MM.1S (cell line): ENCODE measurements around the gene PPARGC1A.

Source experiments
- DNase-seq: peaks from one replicate; pipeline ENCODE4 v3.0.0-alpha.2; 2015
- H2AFZ ChIP-seq: fragments of 300-600 bp; sonication (generic); 2 replicates; pipeline ENCODE4 v1.6.0; 2016; ENCODE audit warnings: antibody characterized with exemption, low read length
- H3F3A ChIP-seq: fragments of 300-600 bp; sonication (generic); 2 replicates; pipeline ENCODE4 v1.6.1; 2016; ENCODE audit warnings: mild to moderate bottlenecking, antibody characterized with exemption, low read length, moderate library complexity, mixed read lengths; ENCODE audit not compliant: insufficient read depth
- H3K27ac ChIP-seq: fragments of 300-600 bp; sonication (generic); 2 replicates; pipeline ENCODE4 v1.5.1; 2016; ENCODE audit warnings: mild to moderate bottlenecking, low read length
- H3K27me3 ChIP-seq: fragments of 300-600 bp; sonication (generic); replicated peaks from 2 replicates; pipeline ENCODE4 v1.6.0; 2016; ENCODE audit warnings: low read length; ENCODE audit not compliant: insufficient read depth
- H3K36me3 ChIP-seq: fragments of 300-600 bp; sonication (generic); replicated peaks from 2 replicates; pipeline ENCODE4 v1.6.1; 2016; ENCODE audit warnings: mild to moderate bottlenecking, low read length, mixed read lengths; ENCODE audit not compliant: insufficient read depth
- H3K4me1 ChIP-seq: fragments of 300-600 bp; sonication (generic); 2 replicates; pipeline ENCODE4 v1.6.1; 2016; ENCODE audit warnings: low read length, mixed read lengths
- H3K4me2 ChIP-seq: fragments of 300-600 bp; sonication (generic); 2 replicates; pipeline ENCODE4 v1.6.0; 2016; ENCODE audit warnings: low read depth, low read length
- H3K4me3 ChIP-seq: fragments of 300-600 bp; sonication (generic); 2 replicates; pipeline ENCODE4 v1.5.1; 2016; ENCODE audit warnings: low read length, mixed read lengths
- H3K79me2 ChIP-seq: fragments of 300-600 bp; sonication (generic); 2 replicates; pipeline ENCODE4 v1.6.1; 2016; ENCODE audit warnings: mixed run types, low read length, mixed read lengths
- H3K9ac ChIP-seq: fragments of 300-600 bp; sonication (generic); 2 replicates; pipeline ENCODE4 v1.6.1; 2016; ENCODE audit warnings: low read length, mixed read lengths
- H3K9me2 ChIP-seq: fragments of 300-600 bp; sonication (generic); replicated peaks from 2 replicates; pipeline ENCODE4 v1.6.1; 2016; ENCODE audit warnings: mild to moderate bottlenecking, low read length, mixed read lengths; ENCODE audit not compliant: insufficient read depth
- H3K9me3 ChIP-seq: fragments of 300-600 bp; sonication (generic); replicated peaks from 2 replicates; pipeline ENCODE4 v1.6.1; 2016; ENCODE audit warnings: mild to moderate bottlenecking, low read length, mixed read lengths; ENCODE audit not compliant: insufficient read depth
- H4K20me1 ChIP-seq: fragments of 300-600 bp; sonication (generic); 2 replicates; pipeline ENCODE4 v1.6.1; 2016; ENCODE audit warnings: mild to moderate bottlenecking, low read length, moderate library complexity, mixed read lengths; ENCODE audit not compliant: insufficient read depth
- EZH2 ChIP-seq: fragments of 300-600 bp; sonication (generic); optimal IDR thresholded peaks from 2 replicates; pipeline ENCODE3; 2017; ENCODE audit warnings: low read depth, mild to moderate bottlenecking, antibody characterized with exemption, low read length, mixed read lengths
- EZH2phosphoT487 ChIP-seq: fragments of 300-600 bp; sonication (generic); IDR thresholded peaks from 2 replicates; pipeline ENCODE4 v1.6.1; 2018; ENCODE audit warnings: antibody characterized with exemption, low read length
- TF ChIP-seq, protein P1 (sequence below): fragments of 300-600 bp; sonication (generic); IDR thresholded peaks from 2 replicates; pipeline ENCODE4 v1.5.1; 2016; ENCODE audit warnings: antibody characterized with exemption, low read length, mixed read lengths

Gene PPARGC1A

DNA sequence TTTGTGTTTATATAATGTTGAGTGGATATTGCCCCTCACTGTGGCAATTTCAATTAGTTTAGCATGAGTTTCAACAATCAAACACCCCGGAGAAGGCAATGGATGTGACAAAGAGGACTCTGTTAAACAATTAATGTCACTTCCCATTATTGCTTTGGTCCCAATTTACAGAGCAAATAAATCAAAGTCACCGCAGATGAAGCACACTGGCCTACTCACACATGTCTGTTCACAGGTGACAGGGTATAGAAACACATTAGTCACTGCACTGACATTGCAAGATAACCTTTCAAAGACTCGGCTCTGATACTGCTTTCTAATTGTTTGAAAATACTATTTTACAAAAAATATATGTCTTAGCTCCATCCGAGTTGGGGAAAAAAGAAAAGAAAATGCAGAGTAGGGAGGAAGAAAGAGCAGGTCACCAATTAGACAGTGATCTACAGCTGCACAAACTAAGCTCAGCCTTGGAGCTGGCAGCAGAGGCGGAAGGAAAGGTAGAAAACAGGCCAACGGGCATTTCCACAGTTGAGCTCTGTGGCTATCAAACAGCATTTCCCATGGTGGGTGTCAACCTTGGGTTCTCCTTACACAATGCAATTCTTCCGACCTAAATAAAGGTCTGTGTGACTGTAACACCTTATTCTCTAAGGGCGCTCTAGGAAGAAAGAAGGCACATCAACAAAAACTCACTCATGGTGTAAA is 53.9 kb downstream of the PPARGC1A start:
- Histone ChIP-seq H3K9me3 (no peaks in the 10 kb centered on the region), H3K79me2 (peaks cover 3% of the 10 kb centered on the region; the same call in 1 of the 2 replicates), H3K27ac (no peak overlapping the region), H3K4me3 (no peak overlapping the region), H3K4me2 (no peak overlapping the region), H3K9ac (no peak overlapping the region), H3K27me3 (no peaks in the 10 kb centered on the region), H2AFZ (no peak overlapping the region), H3K4me1 (no peaks in the 10 kb centered on the region), H3F3A (no peaks in the 10 kb centered on the region), H4K20me1 (no peaks in the 10 kb centered on the region), H3K9me2 (no peaks in the 10 kb centered on the region), H3K36me3 (no peaks in the 10 kb centered on the region)
- DNase-seq, result no peak
- TF ChIP-seq EZH2 (no peak), EZH2phosphoT487 (no peak)
- TF ChIP-seq, protein P1, sequence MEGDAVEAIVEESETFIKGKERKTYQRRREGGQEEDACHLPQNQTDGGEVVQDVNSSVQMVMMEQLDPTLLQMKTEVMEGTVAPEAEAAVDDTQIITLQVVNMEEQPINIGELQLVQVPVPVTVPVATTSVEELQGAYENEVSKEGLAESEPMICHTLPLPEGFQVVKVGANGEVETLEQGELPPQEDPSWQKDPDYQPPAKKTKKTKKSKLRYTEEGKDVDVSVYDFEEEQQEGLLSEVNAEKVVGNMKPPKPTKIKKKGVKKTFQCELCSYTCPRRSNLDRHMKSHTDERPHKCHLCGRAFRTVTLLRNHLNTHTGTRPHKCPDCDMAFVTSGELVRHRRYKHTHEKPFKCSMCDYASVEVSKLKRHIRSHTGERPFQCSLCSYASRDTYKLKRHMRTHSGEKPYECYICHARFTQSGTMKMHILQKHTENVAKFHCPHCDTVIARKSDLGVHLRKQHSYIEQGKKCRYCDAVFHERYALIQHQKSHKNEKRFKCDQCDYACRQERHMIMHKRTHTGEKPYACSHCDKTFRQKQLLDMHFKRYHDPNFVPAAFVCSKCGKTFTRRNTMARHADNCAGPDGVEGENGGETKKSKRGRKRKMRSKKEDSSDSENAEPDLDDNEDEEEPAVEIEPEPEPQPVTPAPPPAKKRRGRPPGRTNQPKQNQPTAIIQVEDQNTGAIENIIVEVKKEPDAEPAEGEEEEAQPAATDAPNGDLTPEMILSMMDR, result no peak

DNA sequence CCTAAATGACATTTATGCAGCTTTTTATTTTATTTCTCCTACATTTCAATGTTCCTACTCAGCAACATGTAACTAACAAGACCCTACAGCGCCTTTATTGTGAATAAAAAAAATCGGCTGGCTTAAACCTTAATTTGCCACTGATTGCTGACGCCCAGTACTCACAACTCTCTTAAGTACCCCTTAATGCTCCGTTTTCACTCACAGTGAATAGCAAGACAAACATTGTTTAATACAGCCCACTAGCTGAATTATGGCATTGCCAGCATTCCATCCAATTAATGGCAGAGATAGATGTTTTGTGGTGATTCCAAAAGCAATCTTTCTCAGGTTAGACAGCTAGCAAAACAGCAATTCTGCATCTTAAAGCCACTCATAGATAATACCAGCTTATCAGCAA is 61.1 kb downstream of the PPARGC1A start:
- Histone ChIP-seq H3K27me3 (no peaks in the 10 kb centered on the region), H3K9me2 (no peaks in the 10 kb centered on the region), H3K4me3 (no peak overlapping the region), H3K4me1 (no peaks in the 10 kb centered on the region), H3K4me2 (no peak overlapping the region), H3F3A (no peaks in the 10 kb centered on the region), H3K79me2 (no peaks in the 10 kb centered on the region), H2AFZ (no peak overlapping the region), H3K9ac (no peak overlapping the region), H3K36me3 (peaks cover 2% of the 10 kb centered on the region; the same call in 1 of the 2 replicates), H3K27ac (no peak overlapping the region), H3K9me3 (no peaks in the 10 kb centered on the region), H4K20me1 (no peaks in the 10 kb centered on the region)
- no peak for TF ChIP-seq EZH2
- DNase-seq, result no peak

DNA sequence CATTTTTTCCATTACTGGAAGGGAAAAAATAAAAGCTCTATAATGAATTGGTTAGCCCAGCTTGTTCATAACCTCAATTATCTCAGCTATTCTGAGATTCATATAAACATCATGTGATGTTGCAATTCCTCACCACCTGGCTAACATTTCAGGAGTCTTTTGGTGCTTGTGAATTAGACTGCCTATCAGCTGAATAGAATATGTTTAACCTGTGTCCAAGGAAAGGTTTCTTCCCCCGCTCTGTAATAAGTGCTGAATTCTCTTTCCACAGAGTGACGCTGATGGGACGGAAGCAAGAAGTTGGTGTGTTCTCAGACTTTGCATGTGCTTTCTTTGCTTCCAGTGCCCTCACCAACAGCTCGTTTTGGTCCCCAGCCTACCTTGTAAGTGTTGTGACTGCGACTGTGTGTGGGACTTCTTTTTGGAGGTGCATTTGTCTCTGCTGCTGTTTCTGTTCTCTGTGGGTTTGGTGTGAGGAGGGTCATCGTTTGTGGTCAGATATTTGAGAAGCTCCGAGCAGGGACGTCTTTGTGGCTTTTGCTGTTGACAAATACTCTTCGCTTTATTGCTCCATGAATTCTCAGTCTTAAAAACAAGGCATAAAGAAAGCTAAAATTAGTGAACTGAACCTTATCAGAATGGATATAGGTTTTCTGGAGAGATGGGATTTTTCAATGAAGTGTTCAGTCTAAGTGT is 61.7 kb downstream of the PPARGC1A start:
- no peak for TF ChIP-seq EZH2
- TF ChIP-seq, protein P1, result no peak
- no peak for TF ChIP-seq EZH2phosphoT487
- H3K36me3 ChIP-seq, result peaks cover 2% of the 10 kb centered on the region; the same call in 1 of the 2 replicates
- no peak overlapping the region for H2AFZ ChIP-seq
- no peak overlapping the region for H3K27ac ChIP-seq
- H3K4me1 ChIP-seq, result no peaks in the 10 kb centered on the region
- H3K9me2 ChIP-seq, result no peaks in the 10 kb centered on the region
- no peak overlapping the region for H3K4me3 ChIP-seq
- DNase-seq, result no peak
- no peak overlapping the region for H3K4me2 ChIP-seq
- H3K27me3 ChIP-seq, result no peaks in the 10 kb centered on the region
- no peak overlapping the region for H3K9ac ChIP-seq
- H3K9me3 ChIP-seq, result no peaks in the 10 kb centered on the region
- no peaks in the 10 kb centered on the region for H3K79me2 ChIP-seq
- H3F3A ChIP-seq, result no peaks in the 10 kb centered on the region
- no peaks in the 10 kb centered on the region for H4K20me1 ChIP-seq

DNA sequence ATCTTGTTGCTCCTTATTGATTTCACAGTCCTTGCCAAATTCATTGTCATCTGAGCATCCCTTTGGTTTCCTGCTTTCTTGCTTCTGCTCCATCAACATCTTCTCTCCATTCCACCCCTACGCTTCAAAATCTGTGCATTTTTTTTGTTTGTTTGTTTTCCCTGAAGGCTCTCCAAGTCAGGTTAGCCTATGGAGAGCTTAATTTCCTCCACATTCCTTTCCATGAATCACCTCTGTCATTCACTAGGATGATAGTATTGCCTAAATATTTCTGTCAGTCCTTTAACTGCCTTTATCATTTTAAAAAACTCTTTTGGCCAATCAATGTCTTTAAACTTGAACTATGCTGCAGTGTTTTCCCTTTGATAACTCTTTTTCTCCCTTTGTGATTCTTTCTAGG is 67.7 kb downstream of the PPARGC1A start:
- Histone ChIP-seq H3K9me2 (no peaks in the 10 kb centered on the region), H3F3A (no peaks in the 10 kb centered on the region), H3K4me3 (no peak overlapping the region), H4K20me1 (no peaks in the 10 kb centered on the region), H3K36me3 (0 out of 2 replicates have a peak, but pooled peaks cover 2% of the 10 kb centered on the region), H3K4me2 (no peak overlapping the region), H3K27ac (no peak overlapping the region), H3K4me1 (no peaks in the 10 kb centered on the region), H3K9me3 (no peaks in the 10 kb centered on the region), H3K9ac (no peak overlapping the region), H3K27me3 (no peaks in the 10 kb centered on the region), H2AFZ (no peak overlapping the region), H3K79me2 (no peaks in the 10 kb centered on the region)
- no peak for DNase-seq
- TF ChIP-seq EZH2phosphoT487 (no peak), EZH2 (no peak)
- TF ChIP-seq, protein P1, result no peak
